Upper lobe of left lung (tissue), 6 donors: ENCODE measurements around the gene HOXA4. TPM values are rescaled to one million over a fixed set of nuclear protein-coding genes. Genes with fewer than 3 reads are reported as not detected.

ENCODE experiments used
- ATAC-seq, 2 donors: fragments of 200-7000 bp; cut with Tn5 transposase; one replicate each; pipeline ENCODE4 v1.9.1; 2022; ENCODE audit warnings: mild to moderate bottlenecking in 2 of 2, moderate library complexity in 2 of 2; ENCODE audit not compliant: low FRiP score in 2 of 2
- DNase-seq, 2 donors: peaks; one replicate each; pipeline ENCODE4 v3.0.0-alpha.2; 2019 to 2020
- H3K27ac ChIP-seq, 4 donors: fragments of 200-600 bp; sonication (generic); one replicate each; pipeline ENCODE4 v1.5.1; 2016 to 2019
- H3K27me3 ChIP-seq, 4 donors: fragments of 200-600 bp; sonication (generic); one replicate each; pipeline ENCODE4 v1.5.1; 2017 to 2019
- H3K36me3 ChIP-seq, 4 donors: fragments of 200-600 bp; sonication (generic); one replicate each; pipeline ENCODE4 v1.5.1; 2016 to 2019
- H3K4me1 ChIP-seq, 4 donors: fragments of 200-600 bp; sonication (generic); one replicate each; pipeline ENCODE4 v1.5.1; 2018 to 2019
- H3K4me3 ChIP-seq, 4 donors: fragments of 200-600 bp; sonication (generic); one replicate each; pipeline ENCODE4 v1.5.1; 2017 to 2019; ENCODE audit warnings: mild to moderate bottlenecking in 2 of 4, moderate library complexity in 1 of 4
- H3K9me3 ChIP-seq, 4 donors: fragments of 200-600 bp; sonication (generic); one replicate each; pipeline ENCODE4 v1.5.1; 2018 to 2019
- EP300 ChIP-seq, 4 donors: sonication (generic); formaldehyde crosslinking; IDR thresholded peaks; one replicate each; pipeline ENCODE4 v1.5.1; 2017; ENCODE audit warnings: antibody characterized with exemption in 4 of 4, control low read depth in 2 of 4
- POLR2A ChIP-seq, 4 donors: fragments of 450-650 bp; IDR thresholded peaks; one replicate each; pipeline ENCODE4 v1.5.1; 2016 to 2017; ENCODE audit warnings: antibody characterized with exemption in 4 of 4, mild to moderate bottlenecking in 2 of 4
- POLR2AphosphoS5 ChIP-seq, 2 donors: sonication (generic); formaldehyde crosslinking; IDR thresholded peaks; one replicate each; pipeline ENCODE4 v1.5.1; 2017; ENCODE audit warnings: antibody characterized with exemption in 2 of 2
- WGBS, 2 donors: methylation state at CpG; one replicate each; pipeline ENCODE4 v1.1.5; 2017 to 2018; 5-methylcytosine and 5-hydroxymethylcytosine counted together
- total RNA-seq, 6 donors: library from RNA; depleted of rRNA in 4 of 6; stranded (reverse); fragments of >200 nt in 4 of 6; gene quantifications; one replicate each; pipeline versions ENCODE4 v1.1.0 to v1.2.1, GENCODE V29; 2016 to 2021
- TF ChIP-seq, protein P1 (sequence below), 6 experiments: fragments of 450-650 bp in 4 of 6; fragments of 200-600 bp in 2 of 6; sonication (generic) in 2 of 6; IDR thresholded peaks; one replicate each; pipeline ENCODE4 v1.5.1; 2016 to 2019; ENCODE audit warnings: antibody characterized with exemption in 6 of 6
- donor health status: DM: no; HTN: no; CAD: no; lungs with moderate emphysema.
- donor health status: DM: no; HTN: yes; CAD: no; lungs with severe emphysema.

HOXA4 gene
- total RNA-seq, 6 donors from 2014 or later = 1.5 to 10.5 (median 6.2) TPM

DNA sequence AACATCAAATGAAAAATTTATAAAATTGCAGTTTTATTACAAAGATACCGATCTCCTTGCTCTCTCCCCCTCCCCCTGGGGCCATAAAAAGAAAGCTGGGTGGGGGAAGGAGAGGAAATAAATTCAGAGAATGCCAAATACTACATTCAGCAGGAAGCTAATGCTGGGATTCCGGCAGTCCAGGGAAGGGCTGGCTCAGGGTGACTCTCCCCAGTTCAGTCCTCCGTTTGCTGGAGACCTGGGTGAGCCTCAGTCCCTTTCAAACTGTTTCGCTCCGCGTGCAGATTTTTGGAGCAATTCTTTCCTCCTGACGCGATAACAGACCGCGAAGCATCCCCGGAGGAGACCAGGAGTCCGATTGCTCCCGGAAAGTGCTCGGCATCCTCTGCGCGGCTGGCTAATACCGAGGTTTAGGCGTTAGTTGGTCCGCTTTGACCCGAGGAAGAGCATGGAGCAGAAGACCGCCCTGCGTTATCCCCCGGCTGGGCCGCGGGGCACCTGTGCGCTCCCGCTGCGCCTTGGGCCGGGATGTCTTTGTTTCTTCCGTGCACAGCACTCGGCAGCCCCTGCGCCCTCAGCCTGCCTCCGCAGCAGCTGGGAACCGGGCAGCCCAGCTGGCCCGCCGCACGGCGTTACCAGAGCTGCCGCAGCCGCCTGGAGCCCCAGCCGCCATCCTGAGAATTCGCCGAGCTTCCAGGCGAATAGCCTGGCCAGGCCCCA, 24.2 kb downstream of the HOXA4 start:
- peak in 1 of 2 donors; percentile 87 for DNase-seq
- Histone ChIP-seq H3K27me3 (peaks cover 0 to 18% (median 7%) of the 10 kb centered on the region in 4 donors), H3K36me3 (no peaks in the 10 kb centered on the region), H3K4me3 (peak overlapping the region; percentile 16 to 49 (median 30)), H3K4me1 (peaks cover 10 to 42% (median 31%) of the 10 kb centered on the region in 4 donors), H3K27ac (peak overlapping the region; percentile 89 to 95 (median 94)), H3K9me3 (no peaks in the 10 kb centered on the region)
- ATAC-seq = no peak
- WGBS, 2 donors = 38 to 43% methylated on average over 28 to 36 of the region's 44 CpGs
- TF ChIP-seq EP300 (IDR thresholded peaks at IDR 0.05) (no peak), POLR2AphosphoS5 (IDR thresholded peaks at IDR 0.05) (peak in 1 of 2 donors; percentile 2)

DNA sequence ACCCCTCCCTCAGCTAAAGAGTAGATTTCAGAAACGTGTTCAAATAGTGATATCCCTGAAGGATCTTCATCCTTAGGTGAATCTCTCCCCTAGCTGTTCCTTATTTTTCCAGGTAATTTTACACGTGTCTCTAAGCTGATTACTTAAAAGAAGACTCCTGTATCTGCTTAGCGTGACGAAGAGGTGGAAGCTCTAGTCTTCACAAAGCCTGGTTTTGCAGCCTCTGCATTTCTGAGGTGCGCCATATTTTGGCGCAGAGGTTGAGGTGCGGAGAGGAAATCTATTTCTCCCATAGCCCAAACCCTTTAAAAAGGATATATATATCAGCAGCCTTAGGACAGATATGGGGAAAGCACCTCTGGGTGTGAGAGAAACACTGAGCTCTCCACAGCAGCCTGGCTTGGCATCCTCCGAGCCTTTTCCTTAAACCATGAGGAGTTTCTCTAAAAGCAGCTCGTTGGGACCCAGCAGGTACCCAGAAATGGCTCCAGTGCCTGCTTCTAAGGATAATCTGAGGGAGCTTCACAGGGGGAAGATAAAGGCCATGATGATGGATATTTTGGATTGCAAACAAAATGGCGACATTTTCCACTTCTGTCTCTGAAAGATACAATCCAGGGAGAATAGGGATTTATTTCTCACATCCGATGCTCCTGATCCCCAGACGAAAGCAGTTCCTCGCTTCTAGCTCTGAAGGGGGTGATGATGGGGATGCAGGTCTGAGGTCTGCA, 25.1 kb downstream of the HOXA4 start:
- Histone ChIP-seq H3K9me3 (no peaks in the 10 kb centered on the region), H3K36me3 (no peaks in the 10 kb centered on the region), H3K27me3 (peaks cover 0 to 18% (median 7%) of the 10 kb centered on the region in 4 donors), H3K27ac (peak overlapping the region; percentile 89 to 95 (median 94)), H3K4me1 (peaks cover 5 to 36% (median 28%) of the 10 kb centered on the region in 4 donors), H3K4me3 (peak overlapping the region in 1 of 4 donors; percentile 49)
- no peak for TF ChIP-seq EP300 (IDR thresholded peaks at IDR 0.05)
- TF ChIP-seq, protein P1, sequence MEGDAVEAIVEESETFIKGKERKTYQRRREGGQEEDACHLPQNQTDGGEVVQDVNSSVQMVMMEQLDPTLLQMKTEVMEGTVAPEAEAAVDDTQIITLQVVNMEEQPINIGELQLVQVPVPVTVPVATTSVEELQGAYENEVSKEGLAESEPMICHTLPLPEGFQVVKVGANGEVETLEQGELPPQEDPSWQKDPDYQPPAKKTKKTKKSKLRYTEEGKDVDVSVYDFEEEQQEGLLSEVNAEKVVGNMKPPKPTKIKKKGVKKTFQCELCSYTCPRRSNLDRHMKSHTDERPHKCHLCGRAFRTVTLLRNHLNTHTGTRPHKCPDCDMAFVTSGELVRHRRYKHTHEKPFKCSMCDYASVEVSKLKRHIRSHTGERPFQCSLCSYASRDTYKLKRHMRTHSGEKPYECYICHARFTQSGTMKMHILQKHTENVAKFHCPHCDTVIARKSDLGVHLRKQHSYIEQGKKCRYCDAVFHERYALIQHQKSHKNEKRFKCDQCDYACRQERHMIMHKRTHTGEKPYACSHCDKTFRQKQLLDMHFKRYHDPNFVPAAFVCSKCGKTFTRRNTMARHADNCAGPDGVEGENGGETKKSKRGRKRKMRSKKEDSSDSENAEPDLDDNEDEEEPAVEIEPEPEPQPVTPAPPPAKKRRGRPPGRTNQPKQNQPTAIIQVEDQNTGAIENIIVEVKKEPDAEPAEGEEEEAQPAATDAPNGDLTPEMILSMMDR (IDR thresholded peaks at IDR 0.05) = no peak
- TF ChIP-seq POLR2AphosphoS5 (IDR thresholded peaks at IDR 0.05) = no peak
- TF ChIP-seq POLR2A (IDR thresholded peaks at IDR 0.05) = no peak
- WGBS, 2 donors = 66 to 70% methylated on average over 13 of the region's 13 CpGs
- DNase-seq = no peak
- ATAC-seq = no peak

DNA sequence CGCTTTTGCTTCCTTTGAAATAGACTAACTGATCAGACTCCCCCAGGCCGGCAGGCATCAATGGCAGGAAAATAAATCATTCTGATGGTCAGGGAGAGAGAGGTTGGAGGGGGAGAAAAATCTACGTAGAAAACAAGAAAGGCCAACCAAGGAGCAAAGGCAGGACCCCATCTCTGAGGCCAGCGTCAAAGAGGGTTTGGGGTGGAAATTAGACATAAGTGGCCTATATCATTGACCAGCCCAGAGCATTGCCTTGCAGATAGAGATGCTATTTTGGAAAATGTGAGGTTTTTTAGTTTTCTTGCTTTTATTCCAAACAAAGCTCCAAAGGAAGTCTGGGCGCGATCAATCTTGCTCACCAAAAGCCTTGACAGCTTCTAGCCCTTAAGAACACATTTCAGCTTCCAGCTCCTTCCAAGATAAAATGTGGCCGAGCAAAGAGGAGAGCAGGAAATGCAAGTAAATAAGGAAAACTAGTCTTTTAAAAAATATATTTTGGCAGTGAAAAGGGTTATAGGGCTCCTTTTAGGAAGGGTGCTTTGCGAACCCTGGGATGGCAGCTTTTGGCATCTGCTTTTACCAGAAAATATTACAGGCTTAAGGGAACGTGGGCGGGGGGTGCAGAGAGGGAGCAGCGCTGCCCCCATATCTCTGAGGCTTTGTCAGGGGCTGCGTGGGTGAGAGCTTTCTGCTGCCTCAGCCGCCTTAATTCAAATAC, 26.1 kb downstream of the HOXA4 start:
- TF ChIP-seq EP300 (IDR thresholded peaks at IDR 0.05) (no peak), POLR2A (IDR thresholded peaks at IDR 0.05) (no peak), POLR2AphosphoS5 (IDR thresholded peaks at IDR 0.05) (no peak)
- TF ChIP-seq, protein P1 (IDR thresholded peaks at IDR 0.05) = no peak
- H3K27me3 ChIP-seq = peaks cover 0 to 18% (median 7%) of the 10 kb centered on the region in 4 donors
- H3K27ac ChIP-seq = peak overlapping the region; percentile 89 to 95 (median 94)
- H3K9me3 ChIP-seq = no peaks in the 10 kb centered on the region
- peaks cover 5 to 31% (median 23%) of the 10 kb centered on the region in 4 donors for H3K4me1 ChIP-seq
- ATAC-seq = no peak
- 47 to 59% methylated on average over 13 of the region's 13 CpGs for WGBS, 2 donors
- no peaks in the 10 kb centered on the region for H3K36me3 ChIP-seq
- DNase-seq = no peak
- H3K4me3 ChIP-seq = no peak overlapping the region

DNA sequence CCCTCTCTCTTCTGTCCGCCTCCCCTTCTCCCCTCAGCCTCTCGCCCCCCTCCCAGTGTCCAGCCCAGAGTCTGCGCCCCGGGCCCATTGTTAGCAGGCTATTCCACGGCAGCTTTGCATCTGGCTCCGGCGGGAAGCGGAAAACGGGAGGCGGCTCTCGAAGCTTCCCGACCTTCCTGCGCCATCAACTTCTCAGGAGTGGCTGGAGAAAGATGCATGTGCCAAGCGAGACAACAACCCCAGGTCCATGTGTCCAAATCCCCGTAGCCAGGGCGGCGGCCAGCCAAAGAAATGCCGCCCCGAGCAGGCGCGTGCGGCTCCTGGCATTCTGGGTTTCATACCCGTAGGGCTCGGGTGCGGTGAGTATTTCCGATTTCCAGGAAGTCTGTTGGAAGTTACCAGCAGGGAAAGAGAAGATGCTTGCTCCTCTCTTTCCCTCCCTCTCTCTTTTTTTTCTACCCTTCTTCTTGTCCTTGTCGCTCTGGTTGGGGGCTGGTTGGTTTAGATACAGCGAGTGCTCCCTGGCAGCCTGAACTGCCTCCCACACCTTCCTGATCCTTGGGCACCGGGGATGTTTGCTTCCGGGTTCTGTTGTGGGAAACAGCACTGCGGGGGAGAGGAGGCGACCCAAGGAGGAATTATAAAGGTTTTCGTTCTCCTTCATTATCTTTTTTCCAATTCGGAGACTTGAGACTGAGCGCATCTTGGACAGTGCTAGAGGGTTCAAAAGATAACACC, 26.9 kb downstream of the HOXA4 start:
- peak overlapping the region; percentile 89 to 95 (median 94) for H3K27ac ChIP-seq
- H3K27me3 ChIP-seq = peaks cover 0 to 21% (median 7%) of the 10 kb centered on the region in 4 donors
- DNase-seq (peak in 1 of 2 donors; percentile 68), ATAC-seq (no peak)
- H3K9me3 ChIP-seq = no peaks in the 10 kb centered on the region
- H3K4me3 ChIP-seq = peak overlapping the region in 3 of 4 donors; percentile 37 to 50 (median 49)
- 11 to 20% methylated on average over 33 to 35 of the region's 35 CpGs for WGBS, 2 donors
- H3K4me1 ChIP-seq = peaks cover 0 to 28% (median 16%) of the 10 kb centered on the region in 4 donors
- no peaks in the 10 kb centered on the region for H3K36me3 ChIP-seq
- TF ChIP-seq POLR2AphosphoS5 (IDR thresholded peaks at IDR 0.05) = peak in 1 of 2 donors; percentile 32
- no peak for TF ChIP-seq POLR2A (IDR thresholded peaks at IDR 0.05)
